HG03342 (cell line): ENCODE data around the gene ARPP19.
A peak's percentile ranks its signal among the peaks of the same experiment; 100 is the strongest.
"Not testable (repeated sequence)": the region's sequence is repeated elsewhere in the genome, so short reads cannot be mapped to it uniquely, and the experiment has no call there.

Source experiments
- ATAC-seq: cut with Tn5 transposase; IDR thresholded peaks from one replicate; pipeline ENCODE4 v1.9.1; 2021; ENCODE audit warnings: mild to moderate bottlenecking, moderate library complexity; ENCODE audit not compliant: unreplicated experiment

ARPP19 gene

DNA sequence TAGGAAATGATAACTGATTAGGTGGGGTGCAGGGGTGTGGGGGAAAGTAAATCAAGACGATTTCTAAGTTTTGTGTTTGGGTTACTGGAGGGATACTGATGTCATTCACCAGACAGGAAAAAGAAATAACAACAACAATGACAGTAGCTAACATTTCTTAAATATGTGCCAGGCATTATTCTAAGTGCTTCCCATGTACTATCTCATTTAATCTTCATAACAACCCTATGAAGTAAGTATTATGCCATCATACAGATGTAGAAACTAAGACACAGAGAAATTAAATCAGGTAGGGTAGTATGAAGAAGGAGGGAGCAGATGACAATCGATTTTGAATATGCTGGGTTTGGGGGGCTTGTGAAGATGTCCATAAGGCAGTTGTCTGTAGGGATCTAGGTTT, 53.5 kb downstream of the ARPP19 start:
- no peak for ATAC-seq

GRCh38 chr15:52514482-52514881, 54.3 kb downstream of the ARPP19 start:
- ATAC-seq, result no peak

DNA sequence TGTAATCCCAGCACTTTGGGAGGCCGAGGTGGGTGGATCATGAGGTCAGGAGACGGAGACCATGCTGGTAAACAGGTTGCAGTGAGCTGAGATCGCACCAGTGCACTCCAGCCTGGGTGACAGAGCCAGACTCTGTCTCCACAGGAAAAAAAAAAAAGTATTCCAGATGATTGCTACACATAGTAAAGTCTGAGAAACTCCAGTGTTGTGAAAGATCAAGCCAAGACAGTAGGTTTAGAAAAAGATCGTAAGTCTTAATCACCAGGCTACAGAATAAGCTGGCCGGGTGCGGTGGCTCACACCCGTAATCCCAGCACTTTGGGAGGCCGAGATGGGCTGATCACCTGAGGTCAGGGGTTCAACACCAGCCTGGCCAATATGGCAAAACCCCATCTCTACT, 56.0 kb downstream of the ARPP19 start:
- not testable (repeated sequence) for ATAC-seq

DNA sequence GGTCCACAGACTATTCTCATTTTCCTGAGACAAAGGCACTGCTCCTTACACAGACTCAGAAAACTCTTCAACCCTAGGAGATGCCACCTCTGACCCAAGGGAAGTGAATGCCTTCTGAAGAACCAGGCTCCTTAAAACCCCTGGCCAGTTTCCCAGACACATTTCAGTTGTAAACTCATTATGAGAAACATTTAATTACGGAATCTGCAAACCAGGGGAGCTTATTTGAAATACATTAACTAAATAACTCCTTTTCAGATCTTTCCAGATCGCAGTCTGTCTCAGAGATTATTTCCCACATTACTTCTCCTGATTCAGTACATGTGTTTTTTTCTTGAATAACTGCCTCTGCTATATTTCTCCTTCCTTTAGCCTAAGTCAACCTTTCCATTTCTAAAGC, 57.7 kb downstream of the ARPP19 start:
- no peak for ATAC-seq

DNA sequence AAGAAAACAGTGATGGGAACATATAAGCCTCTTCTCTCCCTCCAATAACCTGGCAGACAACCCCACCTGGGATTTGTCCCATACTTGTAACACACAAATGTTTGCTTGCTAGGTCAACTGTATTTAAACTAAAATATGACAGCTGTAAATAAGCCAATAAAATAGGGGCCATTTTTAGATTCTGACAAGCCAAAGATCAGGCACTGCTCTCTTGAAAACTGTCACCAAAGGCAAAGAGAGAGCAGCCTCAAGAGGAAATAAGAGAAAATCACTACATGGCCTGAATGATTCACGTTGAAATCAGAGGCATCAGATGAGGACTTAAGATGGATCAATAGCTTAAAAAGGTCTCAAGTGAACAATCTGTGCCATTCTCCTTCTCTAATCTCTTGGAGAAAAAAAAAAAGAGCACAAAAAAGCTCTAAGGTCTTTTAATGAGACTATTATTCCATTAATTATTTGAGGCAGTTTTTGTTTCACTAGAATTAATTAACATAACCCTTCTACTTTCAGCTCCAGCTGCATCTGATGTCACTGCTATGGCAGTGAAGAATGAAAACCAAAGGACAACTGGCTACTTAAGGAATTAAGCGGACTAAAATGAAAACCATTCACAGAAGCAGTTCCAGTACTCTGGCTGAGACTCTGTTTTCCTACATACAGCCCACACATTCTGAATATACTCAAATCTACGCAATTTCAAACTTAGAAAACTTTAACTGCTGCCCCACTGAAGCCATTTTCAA, 59.2 kb downstream of the ARPP19 start:
- no peak for ATAC-seq

GRCh38 chr15:52506549-52506948, 62.3 kb downstream of the ARPP19 start:
- no peak for ATAC-seq

GRCh38 chr15:52505151-52505550, 63.7 kb downstream of the ARPP19 start:
- ATAC-seq, result no peak

DNA sequence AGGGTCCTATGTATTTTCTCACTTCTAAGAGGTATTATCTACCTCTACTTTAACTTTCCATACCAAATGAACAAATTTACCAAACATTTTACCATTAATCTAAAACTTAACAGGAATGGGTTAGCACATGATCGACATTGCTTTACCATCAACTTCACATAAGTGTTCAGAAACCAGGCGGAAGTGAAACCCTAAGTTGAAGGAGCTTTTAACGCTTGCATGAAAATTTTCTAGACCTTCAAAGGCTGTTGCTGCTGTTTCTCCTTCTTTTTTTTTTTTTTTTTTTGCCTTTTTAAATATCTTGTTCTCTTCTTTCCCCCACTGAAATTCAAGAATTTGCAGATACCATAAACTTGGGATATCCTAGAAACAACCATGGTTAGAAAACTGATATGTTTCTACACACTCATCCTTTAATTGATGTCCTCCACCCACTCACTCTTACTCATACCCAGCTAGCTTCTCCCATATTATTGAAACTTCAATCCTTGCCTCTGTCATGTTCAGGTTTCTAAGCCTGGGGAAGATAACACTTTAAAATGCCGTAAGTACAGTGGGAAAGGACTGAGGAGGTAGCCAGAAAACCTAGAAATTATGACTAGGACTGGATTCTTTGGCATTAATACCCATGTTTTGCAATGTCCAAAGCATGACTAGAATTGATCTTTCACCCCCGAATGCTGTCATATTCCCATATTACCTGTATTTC, 64.9 kb downstream of the ARPP19 start:
- peak; percentile 68 for ATAC-seq

DNA sequence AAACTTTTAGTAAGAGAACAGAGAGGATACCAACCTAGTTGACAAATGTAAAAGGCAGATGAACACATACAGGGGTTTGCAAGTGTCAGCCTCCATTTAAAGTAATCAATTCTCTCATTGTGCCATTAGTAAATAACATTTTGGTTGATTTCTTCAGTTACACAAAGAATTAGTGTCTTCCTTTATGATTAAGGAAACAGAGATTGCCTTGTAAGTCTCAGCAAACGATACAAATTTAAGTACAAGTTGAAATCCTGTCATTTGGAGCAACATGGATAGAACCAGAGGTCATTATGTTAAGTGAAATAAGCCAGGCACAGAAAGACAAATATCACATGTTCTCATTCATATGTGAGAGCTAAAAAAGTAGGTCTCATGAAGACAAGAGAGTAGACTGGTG, 66.2 kb downstream of the ARPP19 start:
- ATAC-seq, result no peak

DNA sequence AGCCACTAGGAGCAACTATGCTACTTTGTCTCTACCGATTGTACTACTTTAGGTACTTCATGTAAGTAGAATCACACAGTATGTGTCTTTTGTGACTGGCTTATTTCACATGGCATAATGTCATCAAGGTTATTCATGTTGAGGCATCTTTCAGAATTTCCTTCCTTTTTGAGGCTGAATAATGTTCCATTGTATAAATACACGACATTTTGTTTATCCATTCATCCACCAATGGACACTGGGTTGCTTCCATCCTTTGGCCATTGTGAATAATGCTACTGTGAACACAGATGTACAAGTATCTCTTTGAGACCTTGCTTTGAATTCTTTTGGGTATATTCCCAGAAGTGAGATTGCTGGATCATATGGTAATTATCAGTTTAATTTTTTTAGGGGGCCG, 69.3 kb downstream of the ARPP19 start:
- ATAC-seq, result no peak

DNA sequence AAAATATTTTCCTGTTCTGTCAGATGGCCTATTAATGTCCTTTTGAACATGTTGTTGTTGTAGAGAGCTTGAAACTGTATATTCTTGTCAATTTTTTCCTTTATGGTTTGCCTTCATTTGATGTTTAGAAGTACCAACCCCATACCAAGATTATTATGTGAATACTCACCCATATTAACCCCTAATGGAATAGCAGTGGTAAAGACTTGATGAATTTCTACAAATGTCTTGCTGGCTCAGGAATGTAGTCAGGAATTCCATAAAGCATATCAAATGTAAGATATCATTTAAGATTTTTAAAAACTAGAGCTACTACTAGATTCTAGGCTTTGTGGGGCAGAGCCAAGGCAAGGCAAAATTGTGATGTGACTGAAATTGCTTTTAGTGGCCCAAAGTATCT, 70.1 kb downstream of the ARPP19 start:
- no peak for ATAC-seq
